C4-2B (cell line): ENCODE results near the gene LCN2.

Source experiments
- CTCF ChIP-seq: fragments of 450-650 bp; conservative IDR thresholded peaks from 2 replicates; pipeline ENCODE4 v1.5.1; 2017; ENCODE audit warnings: mild to moderate bottlenecking
- ZFX ChIP-seq: fragments of 450-650 bp; IDR thresholded peaks from 2 replicates; pipeline ENCODE4 v1.6.1; 2017

GRCh38 chr9:128107468-128108268 is 41.6 kb upstream of the LCN2 start:
- TF ChIP-seq CTCF (no peak), ZFX (no peak)
